ENCODE data around the gene PUS1.

DNA sequence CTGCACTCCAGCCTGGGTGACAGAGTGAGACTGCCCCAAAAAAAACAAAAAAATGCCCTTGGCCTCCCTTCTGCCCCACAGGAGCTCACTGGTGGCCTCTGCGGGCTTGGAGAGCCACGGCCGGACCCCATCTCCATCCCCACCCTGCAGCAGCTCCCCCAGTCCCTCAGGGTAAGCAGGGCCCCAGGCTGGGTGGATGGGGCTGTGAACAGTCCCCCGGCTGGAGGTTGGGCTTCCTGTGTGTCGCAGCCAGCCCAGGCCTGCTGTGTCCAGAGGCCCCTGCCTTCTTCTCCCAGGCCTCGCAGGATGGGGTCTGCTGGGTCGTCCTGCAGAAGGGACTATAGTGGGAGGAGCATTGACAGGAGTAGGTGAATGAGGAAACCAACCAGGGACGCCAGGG, 15.4 kb upstream of the PUS1 start:
- TF ChIP-seq, protein P1, sequence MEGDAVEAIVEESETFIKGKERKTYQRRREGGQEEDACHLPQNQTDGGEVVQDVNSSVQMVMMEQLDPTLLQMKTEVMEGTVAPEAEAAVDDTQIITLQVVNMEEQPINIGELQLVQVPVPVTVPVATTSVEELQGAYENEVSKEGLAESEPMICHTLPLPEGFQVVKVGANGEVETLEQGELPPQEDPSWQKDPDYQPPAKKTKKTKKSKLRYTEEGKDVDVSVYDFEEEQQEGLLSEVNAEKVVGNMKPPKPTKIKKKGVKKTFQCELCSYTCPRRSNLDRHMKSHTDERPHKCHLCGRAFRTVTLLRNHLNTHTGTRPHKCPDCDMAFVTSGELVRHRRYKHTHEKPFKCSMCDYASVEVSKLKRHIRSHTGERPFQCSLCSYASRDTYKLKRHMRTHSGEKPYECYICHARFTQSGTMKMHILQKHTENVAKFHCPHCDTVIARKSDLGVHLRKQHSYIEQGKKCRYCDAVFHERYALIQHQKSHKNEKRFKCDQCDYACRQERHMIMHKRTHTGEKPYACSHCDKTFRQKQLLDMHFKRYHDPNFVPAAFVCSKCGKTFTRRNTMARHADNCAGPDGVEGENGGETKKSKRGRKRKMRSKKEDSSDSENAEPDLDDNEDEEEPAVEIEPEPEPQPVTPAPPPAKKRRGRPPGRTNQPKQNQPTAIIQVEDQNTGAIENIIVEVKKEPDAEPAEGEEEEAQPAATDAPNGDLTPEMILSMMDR (conservative IDR thresholded peaks at IDR 0.05; ENCODE audit: low read depth, low read length) = no peak
- TF ChIP-seq EZH2 (IDR thresholded peaks at IDR 0.05; ENCODE audit: low read length, unreplicated experiment) = no peak
- no peak for TF ChIP-seq EZH2phosphoT487 (IDR thresholded peaks at IDR 0.05; ENCODE audit: borderline replicate concordance, low read length)
